Small intestine (tissue), 7 donors: ENCODE data around the gene NUDT3. TPM values are rescaled to one million over a fixed set of nuclear protein-coding genes. Genes with fewer than 3 reads are reported as not detected.

ENCODE experiments used
- DNase-seq, 2 donors: peaks; one replicate each; pipeline versions ENCODE4 v3.0.0 to v3.0.0-alpha.2; 2013
- FAIRE-seq: peaks from 2 replicates; lab custom pipeline; 2012; peaks lifted over from hg19 to GRCh38; lab: Jason Lieb, UNC
- H3K27ac ChIP-seq, 3 donors: one replicate each; pipeline ENCODE4 v1.5.1; 2013; ENCODE audit warnings: low read length in 2 of 3, mild to moderate bottlenecking in 2 of 3, control low read depth in 1 of 3, inconsistent platforms in 1 of 3, low read depth in 1 of 3, moderate library complexity in 1 of 3
- H3K27me3 ChIP-seq, 3 donors: one replicate each; pipeline ENCODE4 v1.6.1; 2013; ENCODE audit warnings: low read length in 3 of 3, inconsistent platforms in 1 of 3; ENCODE audit not compliant: control insufficient read depth in 3 of 3, insufficient read depth in 3 of 3
- H3K36me3 ChIP-seq, 3 donors: one replicate each; pipeline ENCODE4 v1.6.1; 2013; ENCODE audit warnings: low read length in 3 of 3, inconsistent platforms in 1 of 3, low read depth in 1 of 3, mild to moderate bottlenecking in 1 of 3, moderate library complexity in 1 of 3; ENCODE audit not compliant: control insufficient read depth in 3 of 3, insufficient read depth in 2 of 3
- H3K4me1 ChIP-seq, 3 donors: one replicate each; pipeline ENCODE4 v1.6.1; 2013; ENCODE audit warnings: low read length in 2 of 3, inconsistent platforms in 1 of 3, low read depth in 1 of 3, mild to moderate bottlenecking in 1 of 3, moderate library complexity in 1 of 3; ENCODE audit not compliant: control insufficient read depth in 3 of 3, insufficient read depth in 2 of 3
- H3K4me3 ChIP-seq, 3 donors: one replicate each; pipeline ENCODE4 v1.5.1; 2013; ENCODE audit warnings: low read length in 3 of 3, control low read depth in 1 of 3, inconsistent platforms in 1 of 3, low read depth in 1 of 3, mild to moderate bottlenecking in 1 of 3, moderate library complexity in 1 of 3
- H3K9me3 ChIP-seq, 2 donors: one replicate each; pipeline ENCODE4 v1.6.1; 2013; ENCODE audit warnings: low read depth in 1 of 2, low read length in 1 of 2; ENCODE audit not compliant: control insufficient read depth in 2 of 2, insufficient read depth in 1 of 2
- WGBS, 3 donors: extraction: QIAGEN DNeasy Blood & Tissue Kit; methylation state at CpG; one replicate each; pipeline ENCODE4 v1.1.7; 2013; 5-methylcytosine and 5-hydroxymethylcytosine counted together
- polyA plus RNA-seq, 4 donors: library from polyadenylated mRNA; stranded (reverse) in 3 of 4; unstranded in 1 of 4; fragments of 200-250 nt in 3 of 4; fragments of 120-200 nt in 1 of 4; gene quantifications; one replicate each; pipeline versions ENCODE4 v1.2.1 to v1.2.3, GENCODE V29; 2013
- donor health status: healthy with polysubstance abuse.
- donor health status: control.
- donor health status: control.
- donor health status: Bipolar disorder and iron deficiency.
- donor health status: healthy.

The NUDT3 gene
- polyA plus RNA-seq, 4 donors = 6.5 to 13.4 (median 9.2) TPM

DNA sequence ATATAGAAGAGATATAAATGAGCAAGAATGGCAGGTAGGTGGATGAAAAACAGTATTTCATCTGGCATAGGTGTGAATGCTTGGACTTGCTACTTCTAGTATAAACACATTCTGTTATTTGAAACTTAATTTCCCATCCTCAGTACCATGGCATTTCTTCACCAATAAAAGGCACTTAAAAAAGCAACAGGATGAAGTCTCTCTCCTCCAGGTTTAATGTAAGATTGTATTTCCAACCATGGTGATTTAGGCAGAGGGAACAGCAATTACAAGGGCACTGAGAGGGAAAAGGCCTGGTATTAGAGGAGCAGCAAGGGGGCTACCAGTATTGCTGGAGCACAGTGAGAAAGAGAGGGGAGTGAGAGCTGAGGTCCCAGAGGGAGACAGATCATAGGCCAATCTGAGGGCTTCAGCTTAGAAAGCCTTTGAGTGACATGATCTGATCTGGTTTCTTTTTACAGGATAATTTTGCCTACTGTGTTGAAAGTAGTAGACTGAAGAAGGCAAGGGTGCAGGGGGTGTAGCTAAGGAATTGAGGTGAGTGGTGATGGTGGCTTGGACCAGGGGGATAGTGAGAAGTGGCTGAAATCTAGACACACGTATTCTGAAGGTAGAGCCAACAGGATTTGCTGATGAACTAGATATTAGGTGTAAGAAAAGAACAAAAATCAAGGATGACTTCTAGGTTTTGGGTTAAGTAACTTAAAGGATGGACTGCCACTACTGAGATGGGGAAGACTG is 75.9 kb downstream of the NUDT3 start:
- peaks cover 0 to 8% (median 0%) of the 10 kb centered on the region in 3 donors for H3K36me3 ChIP-seq
- no peak for DNase-seq
- H3K27ac ChIP-seq = peak overlapping the region in 1 of 3 donors; percentile 8
- WGBS, 3 donors = 94 to 100% (median 96%) methylated on average over 1 of the region's 1 CpG
- FAIRE-seq = no peak
- no peaks in the 10 kb centered on the region for H3K9me3 ChIP-seq
- peaks cover 2 to 33% (median 3%) of the 10 kb centered on the region in 3 donors for H3K4me1 ChIP-seq
- H3K27me3 ChIP-seq = no peaks in the 10 kb centered on the region
- no peak overlapping the region for H3K4me3 ChIP-seq

DNA sequence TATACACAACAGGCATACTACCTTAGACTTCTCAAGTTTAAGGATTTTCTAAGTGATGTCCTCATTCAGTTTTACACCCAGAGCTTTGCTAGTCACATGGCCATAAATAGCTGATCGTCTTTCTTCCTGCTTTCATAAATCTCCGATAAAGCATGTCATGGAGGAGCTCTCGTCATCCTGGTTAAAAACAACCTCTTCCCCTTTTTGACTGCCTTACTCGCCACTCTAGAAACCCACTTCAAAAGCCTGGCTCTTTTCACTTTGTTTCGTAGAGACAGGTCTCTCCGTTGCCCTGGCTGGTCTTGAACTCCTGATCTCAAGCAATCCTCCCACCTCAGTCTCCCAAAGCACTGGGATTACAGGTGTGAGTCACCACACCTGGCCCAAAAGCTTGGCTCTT is 76.7 kb downstream of the NUDT3 start:
- peaks cover 2 to 33% (median 3%) of the 10 kb centered on the region in 3 donors for H3K4me1 ChIP-seq
- no peaks in the 10 kb centered on the region for H3K27me3 ChIP-seq
- H3K9me3 ChIP-seq = no peaks in the 10 kb centered on the region
- WGBS, 3 donors = 62 to 88% (median 74%) methylated on average over 6 of the region's 6 CpGs
- FAIRE-seq = no peak
- peaks cover 0 to 8% (median 0%) of the 10 kb centered on the region in 3 donors for H3K36me3 ChIP-seq
- peak overlapping the region in 1 of 3 donors; percentile 58 for H3K27ac ChIP-seq
- no peak for DNase-seq
- no peak overlapping the region for H3K4me3 ChIP-seq

DNA sequence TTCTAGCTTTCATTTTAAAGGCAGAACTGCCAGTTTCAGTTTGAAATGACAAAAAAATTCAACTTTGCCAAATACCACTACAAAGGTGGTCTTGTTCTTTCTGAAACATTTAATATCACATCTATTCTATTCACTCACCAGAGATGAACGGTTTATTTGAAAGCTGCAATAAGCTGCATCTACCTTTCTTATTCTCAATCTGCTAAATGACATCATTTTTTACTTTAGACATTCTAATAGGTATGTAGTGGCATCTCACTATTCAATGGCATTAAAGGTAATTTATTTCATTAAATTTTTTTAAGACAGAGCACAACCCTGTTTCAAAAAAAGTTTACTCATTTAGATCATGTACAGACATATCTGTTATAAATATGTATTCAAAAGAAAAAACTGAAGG is 77.2 kb downstream of the NUDT3 start:
- peaks cover 2 to 29% (median 3%) of the 10 kb centered on the region in 3 donors for H3K4me1 ChIP-seq
- no peaks in the 10 kb centered on the region for H3K9me3 ChIP-seq
- H3K4me3 ChIP-seq = no peak overlapping the region
- FAIRE-seq = no peak
- H3K36me3 ChIP-seq = peaks cover 0 to 5% (median 0%) of the 10 kb centered on the region in 3 donors
- DNase-seq = no peak
- no peaks in the 10 kb centered on the region for H3K27me3 ChIP-seq
- WGBS, 3 donors = 74 to 95% (median 86%) methylated on average over 1 of the region's 1 CpG
- no peak overlapping the region for H3K27ac ChIP-seq

GRCh38 chr6:34312259-34312658 is 80.2 kb downstream of the NUDT3 start:
- DNase-seq = no peak
- Histone ChIP-seq H3K4me1 (peaks cover 0 to 2% (median 1%) of the 10 kb centered on the region in 3 donors), H3K27me3 (no peaks in the 10 kb centered on the region), H3K4me3 (no peak overlapping the region), H3K27ac (no peak overlapping the region), H3K36me3 (peaks cover 0 to 7% (median 0%) of the 10 kb centered on the region in 3 donors), H3K9me3 (no peaks in the 10 kb centered on the region)
- WGBS, 3 donors = 95 to 99% (median 97%) methylated on average over 4 of the region's 4 CpGs
- no peak for FAIRE-seq

- Histone ChIP-seq H3K36me3 (peaks cover 0 to 7% (median 0%) of the 10 kb centered on the region in 3 donors), H3K4me1 (no peaks in the 10 kb centered on the region), H3K27ac (no peak overlapping the region), H3K4me3 (no peak overlapping the region), H3K27me3 (no peaks in the 10 kb centered on the region), H3K9me3 (no peaks in the 10 kb centered on the region)
- FAIRE-seq (no peak), DNase-seq (no peak)
- WGBS, 3 donors = 89 to 95% (median 93%) methylated on average over 6 of the region's 6 CpGs
Measured at GRCh38 chr6:34310817-34311216, 81.7 kb downstream of the NUDT3 start.

GRCh38 chr6:34308483-34308882 is 84.0 kb downstream of the NUDT3 start:
- WGBS, 3 donors = 94 to 97% (median 95%) methylated on average over 2 of the region's 2 CpGs
- Histone ChIP-seq H3K9me3 (no peaks in the 10 kb centered on the region), H3K36me3 (peaks cover 0 to 7% (median 0%) of the 10 kb centered on the region in 3 donors), H3K4me1 (no peaks in the 10 kb centered on the region), H3K27ac (no peak overlapping the region), H3K27me3 (no peaks in the 10 kb centered on the region), H3K4me3 (no peak overlapping the region)
- no peak for DNase-seq
- no peak for FAIRE-seq

- no peak for DNase-seq
- FAIRE-seq = no peak
- WGBS, 3 donors = 63 to 90% (median 81%) methylated on average over 6 of the region's 6 CpGs
- Histone ChIP-seq H3K36me3 (peaks cover 0 to 3% (median 0%) of the 10 kb centered on the region in 3 donors), H3K4me3 (no peak overlapping the region), H3K27ac (peak overlapping the region in 2 of 3 donors; percentile 15 to 31), H3K9me3 (no peaks in the 10 kb centered on the region), H3K27me3 (no peaks in the 10 kb centered on the region), H3K4me1 (peaks cover 0 to 3% (median 0%) of the 10 kb centered on the region in 3 donors)
Measured at GRCh38 chr6:34305982-34306708, 86.3 kb downstream of the NUDT3 start.

DNA sequence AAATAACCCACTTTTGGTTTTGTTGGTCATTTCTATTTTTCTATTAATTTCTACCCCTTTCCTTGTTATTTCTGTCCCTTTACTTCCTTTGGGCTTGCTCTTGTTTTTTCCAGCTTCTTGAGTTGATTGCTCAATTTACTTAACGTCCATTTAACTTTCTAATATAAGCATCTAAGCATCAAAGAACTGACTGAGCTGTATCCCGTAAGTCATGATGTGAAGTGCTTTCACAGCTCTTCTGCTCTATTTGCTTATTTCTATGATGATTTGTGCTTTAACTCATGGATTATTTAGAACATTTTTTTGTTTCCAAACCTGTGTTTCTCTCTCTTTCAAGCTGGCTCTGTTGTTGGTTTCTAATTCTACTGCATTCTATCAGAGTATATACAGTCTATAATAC is 87.0 kb downstream of the NUDT3 start:
- FAIRE-seq (no peak), DNase-seq (no peak)
- H3K9me3 ChIP-seq = no peaks in the 10 kb centered on the region
- peaks cover 0 to 3% (median 0%) of the 10 kb centered on the region in 3 donors for H3K36me3 ChIP-seq
- 62 to 89% (median 76%) methylated on average over 2 of the region's 2 CpGs for WGBS, 3 donors
- H3K4me3 ChIP-seq = no peak overlapping the region
- H3K27ac ChIP-seq = no peak overlapping the region
- no peaks in the 10 kb centered on the region for H3K27me3 ChIP-seq
- H3K4me1 ChIP-seq = peaks cover 0 to 3% (median 0%) of the 10 kb centered on the region in 3 donors
